ENCODE results near the gene ANKRD2. TPM values are rescaled to one million over a fixed set of nuclear protein-coding genes. Genes with fewer than 3 reads are reported as not detected.

ANKRD2 gene
- total RNA-seq, 1 experiment from 2014 or later: 0.98 TPM

- BruUV-seq (replicated peaks): no TSS peak
- ChIA-PET POLR2A (no interaction called here), CTCF (interaction anchor here (1.0 kb wide), 1 partner anchor 9 kb away, joined by 3 read pairs; no protein-coding TSS in a partner anchor)
- H3K4me1 ChIP-seq (ENCODE audit: control insufficient read depth, insufficient read depth, low read length): peaks cover 20% of the 10 kb centered on the region
- ATAC-seq (no peak), DNase-seq (ENCODE audit: low read depth, low spot score) (no peak)
- no peak overlapping the region for H3K4me3 ChIP-seq (ENCODE audit: low read depth in 2 of 2, low read length in 2 of 2)
- no peak for TF ChIP-seq SIN3A (IDR thresholded peaks at IDR 0.05; ENCODE audit: borderline replicate concordance, insufficient read depth, low read depth, low read length)
- no peak for TF ChIP-seq CTCF (IDR thresholded peaks at IDR 0.05)
- TF ChIP-seq REST (IDR thresholded peaks at IDR 0.05; ENCODE audit: insufficient read depth in 1 of 2, low read depth in 2 of 2, low read length in 1 of 2): no peak
- TF ChIP-seq POLR2AphosphoS5 (IDR thresholded peaks at IDR 0.05; ENCODE audit: low read depth, low read length): no peak
- TF ChIP-seq TCF7L2 (IDR thresholded peaks at IDR 0.05; ENCODE audit: low read depth, low read length): no peak
- H3K36me3 ChIP-seq (ENCODE audit: control insufficient read depth, insufficient read depth, low read length): no peaks in the 10 kb centered on the region
- intact Hi-C loops (cut with micrococcal nuclease; ENCODE audit: unreplicated experiment): no loop called here
- H3K9me3 ChIP-seq (ENCODE audit: control insufficient read depth, insufficient read depth, low read depth, low read length): no peaks in the 10 kb centered on the region
- H3K27me3 ChIP-seq (ENCODE audit: control insufficient read depth, insufficient read depth, low read length): no peaks in the 10 kb centered on the region
- in situ Hi-C loops (cut with HindIII; ENCODE audit: low pct_unique_long_range_greater_than_20kb, low sequenced_read_pairs): no loop called here
- H3K27ac ChIP-seq (ENCODE audit: low read length): peak overlapping the region; percentile 40; the same call in 1 of the 2 replicates
Measured at GRCh38 chr10:97580421-97581367, 8.1 kb downstream of the ANKRD2 start.

DNA sequence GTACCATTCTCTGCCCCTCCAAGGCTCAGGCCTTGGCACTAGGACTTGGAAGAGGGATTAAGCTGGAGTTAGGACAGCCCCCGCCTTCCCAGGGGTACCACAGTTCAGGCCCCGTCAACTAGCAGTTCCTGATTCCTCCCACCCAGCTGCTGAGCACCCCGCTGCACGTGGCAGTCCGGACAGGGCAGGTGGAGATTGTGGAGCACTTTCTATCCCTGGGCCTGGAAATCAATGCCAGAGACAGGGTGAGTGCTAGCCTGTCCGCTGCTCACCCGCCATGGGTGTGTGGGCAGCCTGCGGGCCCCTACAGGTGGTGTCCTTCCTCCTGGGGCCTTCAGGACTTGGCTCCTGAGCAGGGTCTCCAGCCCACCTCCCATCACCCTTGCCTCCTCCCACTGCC is 9.6 kb downstream of the ANKRD2 start:
- BruUV-seq (replicated peaks): no TSS peak

More for the DNA sequence above, 9.6 kb downstream of the ANKRD2 start:
- Histone ChIP-seq H3K9me3 (ENCODE audit: control insufficient read depth, insufficient read depth, low read depth, low read length) (no peaks in the 10 kb centered on the region), H3K27me3 (ENCODE audit: control insufficient read depth, insufficient read depth, low read length) (no peaks in the 10 kb centered on the region), H3K4me3 (ENCODE audit: low read depth in 2 of 2, low read length in 2 of 2) (no peak overlapping the region), H3K27ac (ENCODE audit: low read length) (no peak overlapping the region), H3K4me1 (ENCODE audit: control insufficient read depth, insufficient read depth, low read length) (peaks cover 13% of the 10 kb centered on the region), H3K36me3 (ENCODE audit: control insufficient read depth, insufficient read depth, low read length) (no peaks in the 10 kb centered on the region)
- in situ Hi-C loops (cut with HindIII; ENCODE audit: low pct_unique_long_range_greater_than_20kb, low sequenced_read_pairs): no loop called here
- ChIA-PET CTCF (no interaction called here), POLR2A (no interaction called here)
- ATAC-seq (no peak), DNase-seq (ENCODE audit: low read depth, low spot score) (no peak)
- intact Hi-C loops (cut with micrococcal nuclease; ENCODE audit: unreplicated experiment): no loop called here
- TF ChIP-seq POLR2AphosphoS5 (IDR thresholded peaks at IDR 0.05; ENCODE audit: low read depth, low read length): no peak
- TF ChIP-seq CTCF (IDR thresholded peaks at IDR 0.05): no peak
- no peak for TF ChIP-seq TCF7L2 (IDR thresholded peaks at IDR 0.05; ENCODE audit: low read depth, low read length)
- no peak for TF ChIP-seq SIN3A (IDR thresholded peaks at IDR 0.05; ENCODE audit: borderline replicate concordance, insufficient read depth, low read depth, low read length)
- no peak for TF ChIP-seq REST (IDR thresholded peaks at IDR 0.05; ENCODE audit: insufficient read depth in 1 of 2, low read depth in 2 of 2, low read length in 1 of 2)

Measured in Panc1 (cell line).